ENCODE results near the gene ZNF281.

Gene ZNF281

DNA sequence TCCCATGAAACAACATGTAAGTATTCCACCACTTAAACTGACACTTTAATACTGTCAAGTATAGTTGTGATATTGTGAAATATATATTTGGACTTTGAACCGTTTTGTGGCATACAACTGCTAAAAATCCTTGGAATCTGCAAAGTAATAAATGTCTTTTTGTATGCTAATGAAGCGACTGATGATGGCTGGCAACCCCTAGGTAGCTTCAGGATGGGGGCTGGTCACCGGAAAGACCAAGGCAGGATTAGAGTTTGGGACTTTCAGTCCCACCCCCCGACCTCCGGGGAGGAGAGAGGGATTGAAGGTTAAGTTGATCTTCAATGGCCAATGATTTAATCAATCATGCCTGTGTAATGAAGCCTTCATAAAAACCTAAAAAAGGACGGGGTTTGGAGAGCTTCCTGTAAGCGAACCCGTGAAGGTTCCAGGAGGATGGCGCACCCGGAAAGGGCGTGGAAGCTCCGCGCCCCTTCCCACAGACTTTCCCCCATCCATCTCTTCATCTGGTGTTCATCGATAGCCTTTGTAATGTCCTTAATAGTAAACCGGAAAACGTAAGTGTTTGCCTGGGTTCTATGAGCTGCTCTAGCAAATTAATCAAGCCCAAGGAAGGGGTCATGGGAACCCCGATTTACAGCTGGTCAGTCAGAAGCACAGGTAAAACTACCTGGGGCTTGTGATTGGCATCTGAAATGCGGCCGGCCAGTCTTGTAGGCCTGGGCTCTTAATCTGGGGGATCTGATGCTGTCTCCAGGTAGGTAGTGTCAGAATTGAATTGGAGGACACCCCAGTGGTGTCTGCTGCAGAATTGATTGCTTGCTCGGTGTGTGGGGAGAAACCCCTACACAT lies 1.8 kb upstream of the ZNF281 start:
- Histone ChIP-seq H3K9ac (ENCODE audit: low read depth in 1 of 2, low read length in 2 of 2) (no peak overlapping the region), H3K9me3 (ENCODE audit: control insufficient read depth in 2 of 2, low read length in 2 of 2) (no peaks in the 10 kb centered on the region), H3K27ac (ENCODE audit: low read depth in 2 of 2, low read length in 2 of 2) (no peak overlapping the region), H3K27me3 (ENCODE audit: control insufficient read depth in 2 of 2, insufficient read depth in 2 of 2, low read length in 2 of 2) (no peaks in the 10 kb centered on the region), H3K4me1 (ENCODE audit: control insufficient read depth in 2 of 2, insufficient read depth in 2 of 2, low read length in 2 of 2) (peaks cover 5 to 9% of the 10 kb centered on the region in 2 donors), H3K36me3 (ENCODE audit: control insufficient read depth in 2 of 2, insufficient read depth in 2 of 2, low read length in 2 of 2) (no peaks in the 10 kb centered on the region), H3K4me3 (ENCODE audit: low read length in 2 of 2) (no peak overlapping the region)

DNA sequence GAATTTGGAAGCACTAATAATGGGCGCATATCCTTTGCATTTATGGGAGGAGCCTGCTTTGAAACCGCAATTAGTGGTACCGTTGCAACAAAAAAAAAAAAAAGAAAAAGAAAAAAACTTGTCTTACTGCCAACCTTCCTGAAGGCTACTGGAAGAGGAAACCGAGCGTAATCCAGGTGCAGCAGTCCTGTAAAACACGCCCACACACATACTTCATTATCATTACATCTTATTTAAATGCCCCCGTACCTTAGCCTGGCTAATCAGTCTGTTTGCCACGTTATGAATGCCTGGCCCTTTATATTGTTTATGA lies 686 bp upstream of the ZNF281 start:
- Histone ChIP-seq H3K4me1 (ENCODE audit: control insufficient read depth in 2 of 2, insufficient read depth in 2 of 2, low read length in 2 of 2) (peaks cover 5 to 9% of the 10 kb centered on the region in 2 donors), H3K9ac (ENCODE audit: low read depth in 1 of 2, low read length in 2 of 2) (peak overlapping the region in 1 of 2 donors; percentile 86), H3K4me3 (ENCODE audit: low read length in 2 of 2) (peak overlapping the region; percentile 90 to 91), H3K27me3 (ENCODE audit: control insufficient read depth in 2 of 2, insufficient read depth in 2 of 2, low read length in 2 of 2) (no peaks in the 10 kb centered on the region), H3K27ac (ENCODE audit: low read depth in 2 of 2, low read length in 2 of 2) (peak overlapping the region; percentile 49 to 78), H3K9me3 (ENCODE audit: control insufficient read depth in 2 of 2, low read length in 2 of 2) (no peaks in the 10 kb centered on the region), H3K36me3 (ENCODE audit: control insufficient read depth in 2 of 2, insufficient read depth in 2 of 2, low read length in 2 of 2) (no peaks in the 10 kb centered on the region)

DNA sequence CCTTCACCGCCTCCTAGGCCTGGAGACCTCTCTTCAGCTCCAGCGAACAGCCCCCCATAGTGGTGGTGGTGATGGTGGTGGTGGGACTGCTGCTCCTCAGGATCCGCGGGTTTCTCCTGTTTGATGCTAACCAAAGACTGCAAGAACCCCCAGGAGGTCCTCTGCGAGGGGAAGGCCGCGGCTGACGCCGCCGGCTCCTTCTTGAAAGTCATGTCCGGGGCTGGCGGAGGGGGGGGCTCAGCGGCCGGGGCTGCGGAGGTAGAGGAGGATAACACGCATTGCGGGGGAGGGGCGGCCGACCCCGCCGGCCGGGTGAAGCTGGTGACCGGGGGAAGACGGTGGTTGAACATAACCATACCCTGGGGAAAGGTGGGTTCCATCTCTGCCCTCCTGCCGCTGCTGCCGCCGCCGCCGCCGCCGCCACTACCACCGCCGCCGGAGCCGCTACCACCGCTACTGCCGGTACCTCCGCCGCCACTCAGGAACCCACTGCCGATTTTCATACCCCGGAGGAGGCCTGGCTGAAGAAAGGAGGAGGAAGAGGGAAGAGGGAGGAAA lies 554 bp downstream of the ZNF281 start:
- Histone ChIP-seq H3K9me3 (ENCODE audit: control insufficient read depth in 2 of 2, low read length in 2 of 2) (no peaks in the 10 kb centered on the region), H3K27me3 (ENCODE audit: control insufficient read depth in 2 of 2, insufficient read depth in 2 of 2, low read length in 2 of 2) (no peaks in the 10 kb centered on the region), H3K4me3 (ENCODE audit: low read length in 2 of 2) (peak overlapping the region; percentile 90 to 91), H3K27ac (ENCODE audit: low read depth in 2 of 2, low read length in 2 of 2) (peak overlapping the region; percentile 54 to 71), H3K9ac (ENCODE audit: low read depth in 1 of 2, low read length in 2 of 2) (peak overlapping the region; percentile 72 to 86), H3K4me1 (ENCODE audit: control insufficient read depth in 2 of 2, insufficient read depth in 2 of 2, low read length in 2 of 2) (peaks cover 5 to 9% of the 10 kb centered on the region in 2 donors), H3K36me3 (ENCODE audit: control insufficient read depth in 2 of 2, insufficient read depth in 2 of 2, low read length in 2 of 2) (no peaks in the 10 kb centered on the region)

DNA sequence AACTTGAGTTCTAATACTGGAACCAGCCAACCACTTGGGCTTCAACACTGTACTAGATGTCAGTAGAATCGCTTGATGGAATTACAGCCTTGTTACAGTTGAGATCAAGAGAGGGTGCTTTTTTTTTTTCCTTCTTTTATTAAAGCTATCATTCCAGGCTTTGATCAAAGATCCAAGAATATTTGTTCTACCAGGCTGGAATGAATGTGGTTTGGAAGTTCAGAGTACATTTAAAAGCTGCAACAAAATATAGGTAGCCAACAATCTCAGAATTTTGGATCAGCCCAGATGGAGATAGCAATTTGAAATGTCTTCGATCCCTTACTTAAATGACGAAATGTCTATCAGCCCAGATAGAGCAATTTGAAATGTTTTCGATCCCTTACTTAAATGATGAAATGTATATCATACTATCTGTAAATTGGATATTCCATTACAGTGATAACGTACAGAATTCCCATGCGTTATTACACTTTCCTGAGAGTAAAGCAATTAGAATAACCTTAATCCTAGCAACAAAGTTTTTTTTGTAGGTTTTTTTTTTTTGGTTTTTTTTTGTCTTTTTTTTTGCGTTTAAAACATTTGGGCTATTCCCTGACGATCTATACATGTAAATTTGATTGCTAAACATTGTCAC lies 3.6 kb downstream of the ZNF281 start:
- no peaks in the 10 kb centered on the region for H3K36me3 ChIP-seq (ENCODE audit: control insufficient read depth in 2 of 2, insufficient read depth in 2 of 2, low read length in 2 of 2)
- no peak overlapping the region for H3K4me3 ChIP-seq (ENCODE audit: low read length in 2 of 2)
- no peak overlapping the region for H3K9ac ChIP-seq (ENCODE audit: low read depth in 1 of 2, low read length in 2 of 2)
- H3K27ac ChIP-seq (ENCODE audit: low read depth in 2 of 2, low read length in 2 of 2) = no peak overlapping the region
- H3K27me3 ChIP-seq (ENCODE audit: control insufficient read depth in 2 of 2, insufficient read depth in 2 of 2, low read length in 2 of 2) = no peaks in the 10 kb centered on the region
- peaks cover 5 to 9% of the 10 kb centered on the region in 2 donors for H3K4me1 ChIP-seq (ENCODE audit: control insufficient read depth in 2 of 2, insufficient read depth in 2 of 2, low read length in 2 of 2)
- H3K9me3 ChIP-seq (ENCODE audit: control insufficient read depth in 2 of 2, low read length in 2 of 2) = no peaks in the 10 kb centered on the region

DNA sequence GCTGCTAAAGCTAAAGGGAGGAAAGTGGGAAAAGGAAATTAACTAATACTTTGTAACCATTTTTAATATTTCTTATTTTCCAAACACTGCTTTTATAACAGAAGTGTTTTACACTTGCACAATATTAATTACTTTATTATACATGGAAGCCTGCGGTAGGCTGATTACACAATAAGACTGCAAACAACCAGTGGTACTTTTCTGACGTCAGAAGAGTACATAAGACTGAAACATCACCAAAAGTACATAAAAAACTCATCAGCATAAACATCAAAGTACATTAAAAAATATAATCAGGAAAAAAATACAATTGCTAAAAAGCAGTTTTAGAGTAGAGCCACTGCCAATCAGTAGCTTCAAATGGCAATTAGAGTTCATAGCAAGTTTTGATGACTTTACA lies 4.6 kb downstream of the ZNF281 start:
- no peaks in the 10 kb centered on the region for H3K9me3 ChIP-seq (ENCODE audit: control insufficient read depth in 2 of 2, low read length in 2 of 2)
- H3K27me3 ChIP-seq (ENCODE audit: control insufficient read depth in 2 of 2, insufficient read depth in 2 of 2, low read length in 2 of 2) = no peaks in the 10 kb centered on the region
- no peak overlapping the region for H3K4me3 ChIP-seq (ENCODE audit: low read length in 2 of 2)
- peaks cover 5 to 9% of the 10 kb centered on the region in 2 donors for H3K4me1 ChIP-seq (ENCODE audit: control insufficient read depth in 2 of 2, insufficient read depth in 2 of 2, low read length in 2 of 2)
- no peaks in the 10 kb centered on the region for H3K36me3 ChIP-seq (ENCODE audit: control insufficient read depth in 2 of 2, insufficient read depth in 2 of 2, low read length in 2 of 2)
- no peak overlapping the region for H3K9ac ChIP-seq (ENCODE audit: low read depth in 1 of 2, low read length in 2 of 2)
- H3K27ac ChIP-seq (ENCODE audit: low read depth in 2 of 2, low read length in 2 of 2) = no peak overlapping the region

DNA sequence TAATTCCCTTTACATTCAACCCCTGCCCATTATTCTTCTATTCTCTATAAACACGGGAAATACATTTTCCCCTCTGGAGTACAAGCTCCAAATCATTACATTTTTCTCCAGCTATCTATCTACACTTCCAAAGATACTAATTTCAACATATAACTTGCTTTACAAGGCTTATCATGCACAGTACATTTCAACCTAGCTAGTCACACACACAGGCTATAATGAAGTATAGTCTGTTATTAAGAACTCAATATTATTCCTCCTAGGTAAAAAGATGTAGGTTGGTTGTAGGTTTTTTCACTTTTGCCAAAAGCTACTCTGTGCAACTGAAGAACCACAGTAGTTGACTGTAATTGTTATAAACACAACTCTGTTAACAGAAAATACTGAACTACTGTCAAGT lies 8.1 kb downstream of the ZNF281 start:
- Histone ChIP-seq H3K9ac (ENCODE audit: low read depth in 1 of 2, low read length in 2 of 2) (no peak overlapping the region), H3K27ac (ENCODE audit: low read depth in 2 of 2, low read length in 2 of 2) (no peak overlapping the region), H3K4me3 (ENCODE audit: low read length in 2 of 2) (no peak overlapping the region), H3K4me1 (ENCODE audit: control insufficient read depth in 2 of 2, insufficient read depth in 2 of 2, low read length in 2 of 2) (no peaks in the 10 kb centered on the region), H3K27me3 (ENCODE audit: control insufficient read depth in 2 of 2, insufficient read depth in 2 of 2, low read length in 2 of 2) (no peaks in the 10 kb centered on the region), H3K9me3 (ENCODE audit: control insufficient read depth in 2 of 2, low read length in 2 of 2) (no peaks in the 10 kb centered on the region), H3K36me3 (ENCODE audit: control insufficient read depth in 2 of 2, insufficient read depth in 2 of 2, low read length in 2 of 2) (no peaks in the 10 kb centered on the region)

DNA sequence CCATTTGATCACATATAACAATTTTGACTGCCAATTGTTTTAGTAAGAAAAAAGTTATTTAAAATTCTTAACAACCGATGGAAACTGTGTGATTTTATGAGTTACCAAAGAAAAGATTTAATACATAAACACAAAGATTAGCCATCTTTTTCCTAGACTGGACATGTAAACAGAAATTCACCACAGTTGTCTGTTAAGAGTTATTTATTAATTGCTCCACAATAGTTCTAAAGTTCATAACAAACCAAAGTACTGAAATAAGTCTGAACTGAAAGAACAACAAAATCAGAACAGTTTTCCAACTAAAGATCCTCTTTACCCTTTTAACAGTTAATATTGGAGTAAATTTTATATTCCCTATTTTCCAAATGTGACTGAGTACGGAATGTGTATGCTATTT lies 8.6 kb downstream of the ZNF281 start:
- Histone ChIP-seq H3K27me3 (ENCODE audit: control insufficient read depth in 2 of 2, insufficient read depth in 2 of 2, low read length in 2 of 2) (no peaks in the 10 kb centered on the region), H3K9me3 (ENCODE audit: control insufficient read depth in 2 of 2, low read length in 2 of 2) (no peaks in the 10 kb centered on the region), H3K4me3 (ENCODE audit: low read length in 2 of 2) (no peak overlapping the region), H3K27ac (ENCODE audit: low read depth in 2 of 2, low read length in 2 of 2) (no peak overlapping the region), H3K36me3 (ENCODE audit: control insufficient read depth in 2 of 2, insufficient read depth in 2 of 2, low read length in 2 of 2) (no peaks in the 10 kb centered on the region), H3K4me1 (ENCODE audit: control insufficient read depth in 2 of 2, insufficient read depth in 2 of 2, low read length in 2 of 2) (no peaks in the 10 kb centered on the region), H3K9ac (ENCODE audit: low read depth in 1 of 2, low read length in 2 of 2) (no peak overlapping the region)

DNA sequence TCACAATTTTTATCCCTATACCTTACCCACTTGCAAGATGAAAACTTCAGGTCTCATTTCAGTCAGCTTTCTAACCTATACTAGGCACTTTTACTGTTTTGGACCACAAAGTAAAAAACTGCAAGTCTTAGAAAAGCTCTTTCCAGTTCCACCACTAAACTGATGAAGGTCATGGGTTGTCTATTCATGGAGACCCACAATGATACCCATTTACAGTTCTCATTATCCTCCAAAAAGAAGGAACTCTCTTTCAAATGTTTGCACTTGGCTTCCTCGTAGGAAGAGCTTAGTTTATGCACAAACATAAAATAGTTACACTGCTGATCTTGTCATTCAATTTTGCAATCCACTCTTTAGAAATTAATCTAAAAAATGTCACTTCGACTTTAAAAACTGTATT lies 9.3 kb downstream of the ZNF281 start:
- Histone ChIP-seq H3K27me3 (ENCODE audit: control insufficient read depth in 2 of 2, insufficient read depth in 2 of 2, low read length in 2 of 2) (no peaks in the 10 kb centered on the region), H3K36me3 (ENCODE audit: control insufficient read depth in 2 of 2, insufficient read depth in 2 of 2, low read length in 2 of 2) (no peaks in the 10 kb centered on the region), H3K4me1 (ENCODE audit: control insufficient read depth in 2 of 2, insufficient read depth in 2 of 2, low read length in 2 of 2) (no peaks in the 10 kb centered on the region), H3K9me3 (ENCODE audit: control insufficient read depth in 2 of 2, low read length in 2 of 2) (no peaks in the 10 kb centered on the region), H3K9ac (ENCODE audit: low read depth in 1 of 2, low read length in 2 of 2) (no peak overlapping the region), H3K4me3 (ENCODE audit: low read length in 2 of 2) (no peak overlapping the region), H3K27ac (ENCODE audit: low read depth in 2 of 2, low read length in 2 of 2) (no peak overlapping the region)

DNA sequence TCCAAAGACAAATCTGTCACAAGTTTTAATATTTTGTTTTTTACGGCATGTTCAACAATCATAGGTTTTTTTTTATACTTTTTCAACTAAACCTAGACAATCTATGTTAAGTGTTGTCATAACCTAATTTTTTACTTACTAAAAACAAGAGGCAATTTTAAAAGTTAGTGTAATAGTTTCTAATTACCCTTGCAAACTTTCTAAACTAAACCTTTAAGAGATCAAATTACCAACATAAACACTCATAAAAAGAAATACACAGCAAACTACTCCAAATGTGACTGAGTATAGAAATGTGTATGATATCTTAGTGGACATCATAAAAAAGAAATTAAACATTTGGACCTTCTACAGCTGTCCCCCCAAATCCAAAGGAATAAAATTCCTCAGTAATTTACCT lies 10.0 kb downstream of the ZNF281 start:
- Histone ChIP-seq H3K4me1 (ENCODE audit: control insufficient read depth in 2 of 2, insufficient read depth in 2 of 2, low read length in 2 of 2) (no peaks in the 10 kb centered on the region), H3K36me3 (ENCODE audit: control insufficient read depth in 2 of 2, insufficient read depth in 2 of 2, low read length in 2 of 2) (no peaks in the 10 kb centered on the region), H3K9me3 (ENCODE audit: control insufficient read depth in 2 of 2, low read length in 2 of 2) (no peaks in the 10 kb centered on the region), H3K27me3 (ENCODE audit: control insufficient read depth in 2 of 2, insufficient read depth in 2 of 2, low read length in 2 of 2) (no peaks in the 10 kb centered on the region), H3K9ac (ENCODE audit: low read depth in 1 of 2, low read length in 2 of 2) (no peak overlapping the region), H3K27ac (ENCODE audit: low read depth in 2 of 2, low read length in 2 of 2) (no peak overlapping the region), H3K4me3 (ENCODE audit: low read length in 2 of 2) (no peak overlapping the region)

DNA sequence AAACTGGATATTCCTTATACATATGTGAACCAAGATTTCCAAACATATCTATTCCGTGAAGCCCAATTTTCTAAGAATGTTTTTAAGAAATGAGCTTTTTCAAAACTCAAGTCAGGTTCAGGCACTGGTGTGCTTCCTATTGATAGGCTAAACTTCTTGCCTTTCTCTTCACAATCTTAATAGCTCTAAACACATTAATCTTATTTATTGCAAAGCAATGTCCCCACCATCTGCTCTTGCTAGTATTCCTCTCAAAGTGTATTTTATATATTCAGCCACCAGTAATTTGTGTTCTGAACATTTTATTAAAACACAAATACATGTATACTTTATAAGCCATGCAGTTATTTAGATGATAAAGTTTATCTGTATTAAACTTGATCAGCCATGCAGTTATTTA lies 11.5 kb downstream of the ZNF281 start:
- Histone ChIP-seq H3K36me3 (ENCODE audit: control insufficient read depth in 2 of 2, insufficient read depth in 2 of 2, low read length in 2 of 2) (no peaks in the 10 kb centered on the region), H3K9me3 (ENCODE audit: control insufficient read depth in 2 of 2, low read length in 2 of 2) (no peaks in the 10 kb centered on the region), H3K4me1 (ENCODE audit: control insufficient read depth in 2 of 2, insufficient read depth in 2 of 2, low read length in 2 of 2) (no peaks in the 10 kb centered on the region), H3K27me3 (ENCODE audit: control insufficient read depth in 2 of 2, insufficient read depth in 2 of 2, low read length in 2 of 2) (no peaks in the 10 kb centered on the region), H3K27ac (ENCODE audit: low read depth in 2 of 2, low read length in 2 of 2) (no peak overlapping the region), H3K4me3 (ENCODE audit: low read length in 2 of 2) (no peak overlapping the region), H3K9ac (ENCODE audit: low read depth in 1 of 2, low read length in 2 of 2) (no peak overlapping the region)

Measured in mucosa of rectum (tissue), 2 donors.